ENCODE measurements around the gene PLCB2.

The PLCB2 gene

GRCh38 chr15:40287505-40287904 is 20.2 kb downstream of the PLCB2 start:
- Histone ChIP-seq H3K79me2 (ENCODE audit: insufficient read depth, low read length) (no peaks in the 10 kb centered on the region), H2AFZ (ENCODE audit: low read depth, low read length) (no peak overlapping the region), H3K27me3 (ENCODE audit: insufficient read depth, low read length, poor library complexity) (no peaks in the 10 kb centered on the region), H3K27ac (ENCODE audit: low read length) (no peak overlapping the region), H3K9me3 (ENCODE audit: insufficient read depth, low read length, severe bottlenecking) (no peaks in the 10 kb centered on the region), H3K36me3 (ENCODE audit: insufficient read depth, low read length) (no peaks in the 10 kb centered on the region), H3K9ac (ENCODE audit: low read depth, low read length) (no peak overlapping the region), H3K4me1 (ENCODE audit: insufficient read depth, low read length) (no peaks in the 10 kb centered on the region), H3K4me2 (ENCODE audit: insufficient read depth, low read length) (no peak overlapping the region), H3K4me3 (ENCODE audit: low read depth in 1 of 2, low read length in 2 of 2) (no peak overlapping the region), H4K20me1 (ENCODE audit: insufficient read depth, low read length) (no peaks in the 10 kb centered on the region)
- ATAC-seq (ENCODE audit: insufficient read depth, low read depth) (no peak), DNase-seq (no peak)
- TF ChIP-seq CTCF (IDR thresholded peaks at IDR 0.05; ENCODE audit: borderline replicate concordance, extremely low read depth, low read length, poor library complexity, severe bottlenecking) (no peak), EZH2 (IDR thresholded peaks at IDR 0.05; ENCODE audit: borderline replicate concordance, low read depth, low read length, severe bottlenecking) (no peak)

GRCh38 chr15:40286794-40287193 is 20.9 kb downstream of the PLCB2 start:
- Histone ChIP-seq H3K27me3 (ENCODE audit: insufficient read depth, low read length, poor library complexity) (no peaks in the 10 kb centered on the region), H3K4me2 (ENCODE audit: insufficient read depth, low read length) (no peak overlapping the region), H4K20me1 (ENCODE audit: insufficient read depth, low read length) (no peaks in the 10 kb centered on the region), H3K27ac (ENCODE audit: low read length) (no peak overlapping the region), H3K9ac (ENCODE audit: low read depth, low read length) (no peak overlapping the region), H2AFZ (ENCODE audit: low read depth, low read length) (no peak overlapping the region), H3K36me3 (ENCODE audit: insufficient read depth, low read length) (no peaks in the 10 kb centered on the region), H3K9me3 (ENCODE audit: insufficient read depth, low read length, severe bottlenecking) (no peaks in the 10 kb centered on the region), H3K4me3 (ENCODE audit: low read depth in 1 of 2, low read length in 2 of 2) (no peak overlapping the region), H3K79me2 (ENCODE audit: insufficient read depth, low read length) (no peaks in the 10 kb centered on the region), H3K4me1 (ENCODE audit: insufficient read depth, low read length) (no peaks in the 10 kb centered on the region)
- ATAC-seq (ENCODE audit: insufficient read depth, low read depth) = no peak
- DNase-seq = no peak
- TF ChIP-seq CTCF (IDR thresholded peaks at IDR 0.05; ENCODE audit: borderline replicate concordance, extremely low read depth, low read length, poor library complexity, severe bottlenecking) (no peak), EZH2 (IDR thresholded peaks at IDR 0.05; ENCODE audit: borderline replicate concordance, low read depth, low read length, severe bottlenecking) (no peak)

- Histone ChIP-seq H3K36me3 (ENCODE audit: insufficient read depth, low read length) (no peaks in the 10 kb centered on the region), H3K9me3 (ENCODE audit: insufficient read depth, low read length, severe bottlenecking) (no peaks in the 10 kb centered on the region), H3K27me3 (ENCODE audit: insufficient read depth, low read length, poor library complexity) (no peaks in the 10 kb centered on the region), H4K20me1 (ENCODE audit: insufficient read depth, low read length) (no peaks in the 10 kb centered on the region), H3K27ac (ENCODE audit: low read length) (no peak overlapping the region), H2AFZ (ENCODE audit: low read depth, low read length) (no peak overlapping the region), H3K79me2 (ENCODE audit: insufficient read depth, low read length) (no peaks in the 10 kb centered on the region), H3K4me2 (ENCODE audit: insufficient read depth, low read length) (no peak overlapping the region), H3K4me1 (ENCODE audit: insufficient read depth, low read length) (no peaks in the 10 kb centered on the region), H3K4me3 (ENCODE audit: low read depth in 1 of 2, low read length in 2 of 2) (no peak overlapping the region), H3K9ac (ENCODE audit: low read depth, low read length) (no peak overlapping the region)
- no peak for TF ChIP-seq EZH2 (IDR thresholded peaks at IDR 0.05; ENCODE audit: borderline replicate concordance, low read depth, low read length, severe bottlenecking)
- TF ChIP-seq CTCF (IDR thresholded peaks at IDR 0.05; ENCODE audit: borderline replicate concordance, extremely low read depth, low read length, poor library complexity, severe bottlenecking) = no peak
- no peak for ATAC-seq (ENCODE audit: insufficient read depth, low read depth)
- no peak for DNase-seq
These were observed 21.6 kb downstream of the PLCB2 start for GRCh38 chr15:40286061-40286532.

GRCh38 chr15:40285554-40286011 is 22.2 kb downstream of the PLCB2 start:
- Histone ChIP-seq H3K36me3 (ENCODE audit: insufficient read depth, low read length) (no peaks in the 10 kb centered on the region), H3K4me3 (ENCODE audit: low read depth in 1 of 2, low read length in 2 of 2) (no peak overlapping the region), H3K79me2 (ENCODE audit: insufficient read depth, low read length) (no peaks in the 10 kb centered on the region), H3K27ac (ENCODE audit: low read length) (no peak overlapping the region), H4K20me1 (ENCODE audit: insufficient read depth, low read length) (no peaks in the 10 kb centered on the region), H3K27me3 (ENCODE audit: insufficient read depth, low read length, poor library complexity) (no peaks in the 10 kb centered on the region), H3K4me2 (ENCODE audit: insufficient read depth, low read length) (no peak overlapping the region), H2AFZ (ENCODE audit: low read depth, low read length) (no peak overlapping the region), H3K9me3 (ENCODE audit: insufficient read depth, low read length, severe bottlenecking) (no peaks in the 10 kb centered on the region), H3K4me1 (ENCODE audit: insufficient read depth, low read length) (no peaks in the 10 kb centered on the region), H3K9ac (ENCODE audit: low read depth, low read length) (no peak overlapping the region)
- no peak for TF ChIP-seq CTCF (IDR thresholded peaks at IDR 0.05; ENCODE audit: borderline replicate concordance, extremely low read depth, low read length, poor library complexity, severe bottlenecking)
- TF ChIP-seq EZH2 (IDR thresholded peaks at IDR 0.05; ENCODE audit: borderline replicate concordance, low read depth, low read length, severe bottlenecking) = no peak
- DNase-seq = no peak
- ATAC-seq (ENCODE audit: insufficient read depth, low read depth) = no peak
